Measurements from ENCODE around the gene MAGEH1.
A peak's percentile ranks its signal among the peaks of the same experiment; 100 is the strongest.
"Not testable (repeated sequence)": the region's sequence is repeated elsewhere in the genome, so short reads cannot be mapped to it uniquely, and the experiment has no call there.

MAGEH1 gene

GRCh38 chrX:55451990-55452832, at the start of gene MAGEH1:
MAGEH1 (plus strand) TSS chrX:55452127; CDS start chrX:55452375, 248 bp downstream.
- no peak within 1 kb of the TSS for H3K27ac ChIP-seq
- no peak for TF ChIP-seq CTCF (conservative IDR thresholded peaks at IDR 0.05)
- no peak for TF ChIP-seq ZFX (IDR thresholded peaks at IDR 0.05)

GRCh38 chrX:55427079-55427478, 24.8 kb upstream of the MAGEH1 start:
- H3K27ac ChIP-seq = not testable (repeated sequence)
- TF ChIP-seq CTCF (conservative IDR thresholded peaks at IDR 0.05) = peak; percentile 14

GRCh38 chrX:55443468-55443867, 8.5 kb upstream of the MAGEH1 start:
- H3K27ac ChIP-seq = not testable (repeated sequence)

- TF ChIP-seq ZFX (IDR thresholded peaks at IDR 0.05) (no peak), CTCF (conservative IDR thresholded peaks at IDR 0.05) (peak; percentile 39)
- no peak overlapping the region for H3K27ac ChIP-seq
These were observed 1.7 kb upstream of the MAGEH1 start for GRCh38 chrX:55450259-55450658.

GRCh38 chrX:55451141-55451540, 786 bp upstream of the MAGEH1 start:
- no peak overlapping the region for H3K27ac ChIP-seq
- TF ChIP-seq ZFX (IDR thresholded peaks at IDR 0.05) (no peak), CTCF (conservative IDR thresholded peaks at IDR 0.05) (no peak)

- H3K27ac ChIP-seq = no peak overlapping the region
- TF ChIP-seq ZFX (IDR thresholded peaks at IDR 0.05) (no peak), CTCF (conservative IDR thresholded peaks at IDR 0.05) (no peak)
These were observed 319 bp upstream of the MAGEH1 start for GRCh38 chrX:55451626-55451989.

- no peak overlapping the region for H3K27ac ChIP-seq
- TF ChIP-seq CTCF (conservative IDR thresholded peaks at IDR 0.05) (no peak), ZFX (IDR thresholded peaks at IDR 0.05) (no peak)
These were observed 852 bp downstream of the MAGEH1 start for GRCh38 chrX:55452833-55453124.

GRCh38 chrX:55455708-55456107, 3.8 kb downstream of the MAGEH1 start:
- not testable (repeated sequence) for H3K27ac ChIP-seq

- not testable (repeated sequence) for H3K27ac ChIP-seq
These were observed 7.5 kb downstream of the MAGEH1 start for GRCh38 chrX:55459426-55459825.

GRCh38 chrX:55459926-55460325, 8.0 kb downstream of the MAGEH1 start:
- H3K27ac ChIP-seq = not testable (repeated sequence)

GRCh38 chrX:55464050-55464449, 12.1 kb downstream of the MAGEH1 start:
- H3K27ac ChIP-seq = not testable (repeated sequence)

- H3K27ac ChIP-seq = not testable (repeated sequence)
These were observed 13.2 kb downstream of the MAGEH1 start for GRCh38 chrX:55465108-55465507.

- not testable (repeated sequence) for H3K27ac ChIP-seq
These were observed 13.9 kb downstream of the MAGEH1 start for GRCh38 chrX:55465791-55466190.

- not testable (repeated sequence) for H3K27ac ChIP-seq
These were observed 28.0 kb downstream of the MAGEH1 start for GRCh38 chrX:55479956-55480355.
